Measurements from ENCODE around the gene PCID2.
A peak's percentile ranks its signal among the peaks of the same experiment; 100 is the strongest.

Gene PCID2

GRCh38 chr13:113207890-113208420 is 514 bp downstream of the PCID2 start:
- Histone ChIP-seq H3K9me3 (ENCODE audit: control insufficient read depth, low read length) (no peaks in the 10 kb centered on the region), H3K4me3 (ENCODE audit: low read depth, low read length) (peak overlapping the region; percentile 84), H3K4me2 (ENCODE audit: low read length) (peak overlapping the region; percentile 93), H3K79me2 (peaks cover 29% of the 10 kb centered on the region), H3K27ac (peak overlapping the region; percentile 94), H3K9ac (no peak overlapping the region), H3K27me3 (ENCODE audit: control insufficient read depth, insufficient read depth, low read length) (no peaks in the 10 kb centered on the region), H3K4me1 (no peaks in the 10 kb centered on the region), H2AFZ (peak overlapping the region; percentile 92), H3K36me3 (ENCODE audit: control insufficient read depth, insufficient read depth, low read length) (no peaks in the 10 kb centered on the region)
- TF ChIP-seq CTCF (IDR thresholded peaks at IDR 0.05), result no peak

- no peak for TF ChIP-seq CTCF (IDR thresholded peaks at IDR 0.05)
- Histone ChIP-seq H3K36me3 (ENCODE audit: control insufficient read depth, insufficient read depth, low read length) (no peaks in the 10 kb centered on the region), H3K9me3 (ENCODE audit: control insufficient read depth, low read length) (no peaks in the 10 kb centered on the region), H3K27me3 (ENCODE audit: control insufficient read depth, insufficient read depth, low read length) (no peaks in the 10 kb centered on the region), H3K9ac (no peak overlapping the region), H3K4me2 (ENCODE audit: low read length) (peak overlapping the region; percentile 93), H3K79me2 (peaks cover 29% of the 10 kb centered on the region), H3K4me3 (ENCODE audit: low read depth, low read length) (peak overlapping the region; percentile 84), H3K27ac (peak overlapping the region; percentile 94), H2AFZ (no peak overlapping the region), H3K4me1 (no peaks in the 10 kb centered on the region)
Observed at GRCh38 chr13:113207460-113207859, 1.0 kb downstream of the PCID2 start.

- Histone ChIP-seq H3K4me3 (ENCODE audit: low read depth, low read length) (no peak overlapping the region), H3K27me3 (ENCODE audit: control insufficient read depth, insufficient read depth, low read length) (no peaks in the 10 kb centered on the region), H3K4me1 (no peaks in the 10 kb centered on the region), H3K4me2 (ENCODE audit: low read length) (no peak overlapping the region), H3K79me2 (peaks cover 22% of the 10 kb centered on the region), H3K27ac (no peak overlapping the region), H3K9me3 (ENCODE audit: control insufficient read depth, low read length) (no peaks in the 10 kb centered on the region), H3K36me3 (ENCODE audit: control insufficient read depth, insufficient read depth, low read length) (no peaks in the 10 kb centered on the region), H2AFZ (no peak overlapping the region), H3K9ac (no peak overlapping the region)
- TF ChIP-seq CTCF (IDR thresholded peaks at IDR 0.05), result no peak
Observed at GRCh38 chr13:113205428-113205931, 3.0 kb downstream of the PCID2 start.

- no peak overlapping the region for H3K27ac ChIP-seq
- H3K4me1 ChIP-seq, result no peaks in the 10 kb centered on the region
- TF ChIP-seq CTCF (IDR thresholded peaks at IDR 0.05), result no peak
Observed at GRCh38 chr13:113204378-113204734, 4.1 kb downstream of the PCID2 start.

More at GRCh38 chr13:113204378-113204734, 4.1 kb downstream of the PCID2 start:
- Histone ChIP-seq H2AFZ (no peak overlapping the region), H3K9ac (no peak overlapping the region), H3K4me3 (ENCODE audit: low read depth, low read length) (no peak overlapping the region), H3K79me2 (peaks cover 22% of the 10 kb centered on the region), H3K27me3 (ENCODE audit: control insufficient read depth, insufficient read depth, low read length) (no peaks in the 10 kb centered on the region), H3K4me2 (ENCODE audit: low read length) (no peak overlapping the region), H3K36me3 (ENCODE audit: control insufficient read depth, insufficient read depth, low read length) (no peaks in the 10 kb centered on the region), H3K9me3 (ENCODE audit: control insufficient read depth, low read length) (no peaks in the 10 kb centered on the region)

Data from parathyroid adenoma (tissue), 2 donors.